ENCODE measurements around the gene CARD10. TPM values are rescaled to one million over a fixed set of nuclear protein-coding genes. Genes with fewer than 3 reads are reported as not detected.
A peak's percentile ranks its signal among the peaks of the same experiment; 100 is the strongest.

The CARD10 gene
- total RNA-seq, 1 experiment from 2014 or later = 0.26 TPM

- intact Hi-C loops (cut with micrococcal nuclease; ENCODE audit: unreplicated experiment) = no loop called here
- H3K9me3 ChIP-seq (ENCODE audit: low read depth, low read length, poor library complexity, severe bottlenecking) = no peaks in the 10 kb centered on the region
- no peaks in the 10 kb centered on the region for H3K36me3 ChIP-seq (ENCODE audit: insufficient read depth, low read length, poor library complexity, severe bottlenecking)
- no peak for DNase-seq (ENCODE audit: low spot score)
- H3K4me3 ChIP-seq (ENCODE audit: low read depth, low read length, poor library complexity, severe bottlenecking) = no peak overlapping the region
- no peak overlapping the region for H3K27ac ChIP-seq (ENCODE audit: low read depth, low read length, poor library complexity, severe bottlenecking)
- ChIA-PET CTCF (no interaction called here), POLR2A (ENCODE audit: low non-redundant PET) (no interaction called here)
- TF ChIP-seq CTCF (conservative IDR thresholded peaks at IDR 0.05; ENCODE audit: low read depth, low read length) (no peak), EZH2 (IDR thresholded peaks at IDR 0.05; ENCODE audit: borderline replicate concordance, low read depth, low read length, poor library complexity, severe bottlenecking) (no peak)
- no TSS peak for BruUV-seq (replicated peaks)
- H3K4me1 ChIP-seq (ENCODE audit: insufficient read depth, low read length, poor library complexity, severe bottlenecking) = no peaks in the 10 kb centered on the region
- no peaks in the 10 kb centered on the region for H3K27me3 ChIP-seq (replicated peaks; ENCODE audit: insufficient read depth, low read depth, low read length, poor library complexity)
Observed at GRCh38 chr22:37526376-37526775, 7.2 kb upstream of the CARD10 start.

- no peak for DNase-seq (ENCODE audit: low spot score)
- POLR2A ChIA-PET (ENCODE audit: low non-redundant PET) = no interaction called here
- no peak overlapping the region for H3K27ac ChIP-seq (ENCODE audit: low read depth, low read length, poor library complexity, severe bottlenecking)
- H3K27me3 ChIP-seq (replicated peaks; ENCODE audit: insufficient read depth, low read depth, low read length, poor library complexity) = no peaks in the 10 kb centered on the region
- no peak for TF ChIP-seq CTCF (conservative IDR thresholded peaks at IDR 0.05; ENCODE audit: low read depth, low read length)
- TF ChIP-seq EZH2 (IDR thresholded peaks at IDR 0.05; ENCODE audit: borderline replicate concordance, low read depth, low read length, poor library complexity, severe bottlenecking) = no peak
- no peaks in the 10 kb centered on the region for H3K36me3 ChIP-seq (ENCODE audit: insufficient read depth, low read length, poor library complexity, severe bottlenecking)
- H3K4me1 ChIP-seq (ENCODE audit: insufficient read depth, low read length, poor library complexity, severe bottlenecking) = no peaks in the 10 kb centered on the region
- H3K4me3 ChIP-seq (ENCODE audit: low read depth, low read length, poor library complexity, severe bottlenecking) = no peak overlapping the region
- CTCF ChIA-PET = no interaction called here
- no TSS peak for BruUV-seq (replicated peaks)
- no peaks in the 10 kb centered on the region for H3K9me3 ChIP-seq (ENCODE audit: low read depth, low read length, poor library complexity, severe bottlenecking)
- intact Hi-C loops (cut with micrococcal nuclease; ENCODE audit: unreplicated experiment) = no loop called here
Observed at GRCh38 chr22:37525746-37526350, 6.6 kb upstream of the CARD10 start.

GRCh38 chr22:37525073-37525745 lies 6.0 kb upstream of the CARD10 start:
- TF ChIP-seq EZH2 (IDR thresholded peaks at IDR 0.05; ENCODE audit: borderline replicate concordance, low read depth, low read length, poor library complexity, severe bottlenecking) = no peak
- TF ChIP-seq CTCF (conservative IDR thresholded peaks at IDR 0.05; ENCODE audit: low read depth, low read length) = no peak
- no peaks in the 10 kb centered on the region for H3K9me3 ChIP-seq (ENCODE audit: low read depth, low read length, poor library complexity, severe bottlenecking)
- H3K27me3 ChIP-seq (replicated peaks; ENCODE audit: insufficient read depth, low read depth, low read length, poor library complexity) = no peaks in the 10 kb centered on the region
- H3K27ac ChIP-seq (ENCODE audit: low read depth, low read length, poor library complexity, severe bottlenecking) = no peak overlapping the region
- peak; percentile 46 for DNase-seq (ENCODE audit: low spot score)
- H3K36me3 ChIP-seq (ENCODE audit: insufficient read depth, low read length, poor library complexity, severe bottlenecking) = no peaks in the 10 kb centered on the region
- POLR2A ChIA-PET (ENCODE audit: low non-redundant PET) = no interaction called here
- intact Hi-C loops (cut with micrococcal nuclease; ENCODE audit: unreplicated experiment) = no loop called here
- no TSS peak for BruUV-seq (replicated peaks)
- no peak overlapping the region for H3K4me3 ChIP-seq (ENCODE audit: low read depth, low read length, poor library complexity, severe bottlenecking)
- H3K4me1 ChIP-seq (ENCODE audit: insufficient read depth, low read length, poor library complexity, severe bottlenecking) = no peaks in the 10 kb centered on the region
- CTCF ChIA-PET = no interaction called here

Data from A673 (cell line).